IMR-90 (cell line): ENCODE measurements around the gene CES4A.

Experiments
- BHLHE40 ChIP-seq: fragments of 150-350 bp; IDR thresholded peaks from 2 replicates; pipeline ENCODE4 v1.6.1; 2016; ENCODE audit warnings: mild to moderate bottlenecking, low read depth, low read length
- CEBPB ChIP-seq: IDR thresholded peaks from 2 replicates; pipeline ENCODE4 v1.6.1; 2012; ENCODE audit warnings: low read depth, low read length, improper control_type of control experiment
- CHD1 ChIP-seq: IDR thresholded peaks from 2 replicates; pipeline ENCODE4 v1.6.1; 2012; ENCODE audit warnings: low read depth, low read length, improper control_type of control experiment
- MAFK ChIP-seq: IDR thresholded peaks from 2 replicates; pipeline ENCODE4 v1.6.1; 2012; ENCODE audit warnings: low read depth, low read length, improper control_type of control experiment
- MAZ ChIP-seq: IDR thresholded peaks from 2 replicates; pipeline ENCODE4 v1.6.1; 2012; ENCODE audit warnings: low read depth, mild to moderate bottlenecking, low read length, improper control_type of control experiment, moderate library complexity, borderline replicate concordance
- POLR2A ChIP-seq: IDR thresholded peaks from 2 replicates; pipeline ENCODE4 v1.6.1; 2012; ENCODE audit warnings: mild to moderate bottlenecking, low read depth, low read length
- RAD21 ChIP-seq: IDR thresholded peaks from 2 replicates; pipeline ENCODE4 v1.6.1; 2012; ENCODE audit warnings: low read length, improper control_type of control experiment
- RCOR1 ChIP-seq: IDR thresholded peaks from 2 replicates; pipeline ENCODE4 v1.6.1; 2012; ENCODE audit warnings: mild to moderate bottlenecking, low read length, improper control_type of control experiment; ENCODE audit not compliant: insufficient replicate concordance
- RFX5 ChIP-seq: IDR thresholded peaks from 2 replicates; pipeline ENCODE4 v1.8.0; 2012; ENCODE audit warnings: low read depth, mild to moderate bottlenecking, low read length, moderate library complexity
- SMC3 ChIP-seq: fragments of 150-350 bp; IDR thresholded peaks from 2 replicates; pipeline ENCODE4 v1.6.1; 2016; ENCODE audit warnings: low read depth, mild to moderate bottlenecking, antibody characterized with exemption, low read length, moderate library complexity
- TF ChIP-seq, protein P1 (sequence below): conservative IDR thresholded peaks from 2 replicates; pipeline ENCODE4 v1.5.1; 2012; ENCODE audit warnings: mild to moderate bottlenecking, low read depth, low read length, improper control_type of control experiment
- TF ChIP-seq, protein P2 (sequence below): fragments of 150-350 bp; IDR thresholded peaks from 2 replicates; pipeline ENCODE4 v1.6.1; 2017; ENCODE audit warnings: mild to moderate bottlenecking, antibody characterized with exemption, low read length, low read depth

DNA sequence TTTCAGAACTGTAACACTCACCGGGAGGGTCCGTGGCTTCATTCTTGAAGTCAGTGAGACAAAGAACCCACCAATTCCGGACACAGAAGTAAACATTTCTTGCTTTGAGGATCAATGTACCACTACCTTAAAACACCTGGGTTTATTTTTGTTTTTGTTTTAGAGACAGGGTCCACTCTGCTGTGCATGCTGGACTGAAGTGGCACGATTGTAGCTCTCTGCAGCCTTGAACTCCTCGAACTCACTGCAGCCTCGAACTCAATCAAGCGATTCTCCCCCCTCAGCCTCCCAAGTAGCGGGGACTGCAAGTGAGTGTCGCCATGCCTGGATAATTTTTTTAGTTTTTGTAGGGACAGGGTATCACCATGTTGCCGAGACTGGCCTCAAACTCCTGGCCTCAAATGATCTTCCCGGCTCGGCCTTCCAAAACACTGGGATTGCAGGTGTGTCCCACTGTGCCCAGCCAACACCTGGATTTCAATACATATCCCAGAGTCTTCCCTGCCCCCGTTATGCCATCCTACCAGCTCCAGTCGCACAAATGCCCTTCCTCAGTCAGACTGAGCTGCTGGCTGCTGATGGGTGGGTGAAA, 13.0 kb upstream of the CES4A start:
- TF ChIP-seq CHD1 (no peak), MAZ (no peak), POLR2A (no peak), RCOR1 (no peak), SMC3 (no peak), CEBPB (no peak), RFX5 (no peak), MAFK (no peak), RAD21 (no peak), BHLHE40 (no peak)
- TF ChIP-seq, protein P1, sequence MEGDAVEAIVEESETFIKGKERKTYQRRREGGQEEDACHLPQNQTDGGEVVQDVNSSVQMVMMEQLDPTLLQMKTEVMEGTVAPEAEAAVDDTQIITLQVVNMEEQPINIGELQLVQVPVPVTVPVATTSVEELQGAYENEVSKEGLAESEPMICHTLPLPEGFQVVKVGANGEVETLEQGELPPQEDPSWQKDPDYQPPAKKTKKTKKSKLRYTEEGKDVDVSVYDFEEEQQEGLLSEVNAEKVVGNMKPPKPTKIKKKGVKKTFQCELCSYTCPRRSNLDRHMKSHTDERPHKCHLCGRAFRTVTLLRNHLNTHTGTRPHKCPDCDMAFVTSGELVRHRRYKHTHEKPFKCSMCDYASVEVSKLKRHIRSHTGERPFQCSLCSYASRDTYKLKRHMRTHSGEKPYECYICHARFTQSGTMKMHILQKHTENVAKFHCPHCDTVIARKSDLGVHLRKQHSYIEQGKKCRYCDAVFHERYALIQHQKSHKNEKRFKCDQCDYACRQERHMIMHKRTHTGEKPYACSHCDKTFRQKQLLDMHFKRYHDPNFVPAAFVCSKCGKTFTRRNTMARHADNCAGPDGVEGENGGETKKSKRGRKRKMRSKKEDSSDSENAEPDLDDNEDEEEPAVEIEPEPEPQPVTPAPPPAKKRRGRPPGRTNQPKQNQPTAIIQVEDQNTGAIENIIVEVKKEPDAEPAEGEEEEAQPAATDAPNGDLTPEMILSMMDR: no peak
- TF ChIP-seq, protein P2, sequence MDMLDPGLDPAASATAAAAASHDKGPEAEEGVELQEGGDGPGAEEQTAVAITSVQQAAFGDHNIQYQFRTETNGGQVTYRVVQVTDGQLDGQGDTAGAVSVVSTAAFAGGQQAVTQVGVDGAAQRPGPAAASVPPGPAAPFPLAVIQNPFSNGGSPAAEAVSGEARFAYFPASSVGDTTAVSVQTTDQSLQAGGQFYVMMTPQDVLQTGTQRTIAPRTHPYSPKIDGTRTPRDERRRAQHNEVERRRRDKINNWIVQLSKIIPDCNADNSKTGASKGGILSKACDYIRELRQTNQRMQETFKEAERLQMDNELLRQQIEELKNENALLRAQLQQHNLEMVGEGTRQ: no peak
